ENCODE measurements around the gene GLT8D2. TPM values are rescaled to one million over a fixed set of nuclear protein-coding genes. Genes with fewer than 3 reads are reported as not detected.

GLT8D2 gene
- total and polyA plus RNA-seq, 2 donors (not counting 1 experiment from before 2014, with no cell fraction given) = not detected

DNA sequence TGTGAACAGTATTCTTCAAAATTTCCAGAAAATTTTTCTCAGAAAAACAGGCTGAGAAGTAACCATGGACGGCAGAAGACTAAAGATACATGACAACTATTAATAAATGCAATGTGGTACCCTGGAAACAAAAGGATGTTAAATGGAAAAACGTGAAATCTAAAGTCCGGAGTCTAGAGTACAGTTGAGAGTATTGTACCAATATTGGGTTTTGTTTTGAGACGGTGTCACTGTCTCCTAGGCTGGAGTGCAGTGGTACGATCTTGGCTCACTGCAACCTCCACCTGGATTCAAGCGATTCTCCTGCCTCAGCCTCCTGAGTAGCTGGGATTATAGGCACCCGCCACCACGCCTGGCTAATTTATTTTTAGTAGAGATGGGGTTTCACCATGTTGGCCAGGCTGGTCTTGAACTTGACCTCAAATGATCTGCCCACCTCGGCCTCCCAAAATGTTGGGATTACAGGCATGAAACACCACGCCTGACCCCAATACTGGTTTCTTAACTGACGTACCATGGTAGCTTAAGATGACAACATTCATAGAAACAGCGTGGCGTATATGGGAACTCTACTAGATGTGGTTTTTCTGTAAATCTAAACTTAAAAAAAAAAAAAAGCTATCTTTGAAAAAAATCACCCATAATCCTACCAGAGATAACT lies 101.1 kb downstream of the GLT8D2 start:
- no peaks in the 10 kb centered on the region for H3K9me3 ChIP-seq (ENCODE audit: control extremely low read depth in 1 of 3, control insufficient read depth in 2 of 3, insufficient read depth in 1 of 3, low read length in 2 of 3)
- no peak overlapping the region for H3K27ac Mint-ChIP-seq
- intact Hi-C loops (cut with micrococcal nuclease) = no loop called here
- no peak overlapping the region for H3K4me2 ChIP-seq (replicated peaks; ENCODE audit: low read depth, low read length, poor library complexity, severe bottlenecking)
- POLR2A ChIA-PET = interaction anchor here (0.6 kb wide), 1 partner anchor 1149 kb away, joined by 3 read pairs; no protein-coding TSS in a partner anchor
- CTCF ChIA-PET = interaction anchor here (0.6 kb wide), 1 partner anchor 65 kb away, joined by 3 read pairs; no protein-coding TSS in a partner anchor
- H3K36me3 ChIP-seq (replicated peaks in 1 of 2; ENCODE audit: control extremely low read depth in 1 of 2, control insufficient read depth in 1 of 2, extremely low read depth in 1 of 2, insufficient read depth in 2 of 2, low read length in 1 of 2) = peaks cover 17 to 89% of the 10 kb centered on the region in 2 experiments
- H3K9ac ChIP-seq (ENCODE audit: low read length) = no peak overlapping the region
- DNase-seq (no peak), ATAC-seq (ENCODE audit: low read depth) (no peak)
- 91% methylated on average over 7 of the region's 13 CpGs for WGBS (ENCODE audit: insufficient coverage)
- H3K27me3 Mint-ChIP-seq = no peaks in the 10 kb centered on the region
- no peak overlapping the region for H3K27ac ChIP-seq (ENCODE audit: low read length in 2 of 2)
- no peaks in the 10 kb centered on the region for H3K9me3 Mint-ChIP-seq (ENCODE audit: insufficient read depth)
- H3K4me1 ChIP-seq (ENCODE audit: control insufficient read depth in 2 of 2, insufficient read depth in 2 of 2, low read length in 2 of 2) = no peaks in the 10 kb centered on the region
- H3K4me3 Mint-ChIP-seq = no peak overlapping the region
- H3K4me1 Mint-ChIP-seq = peaks cover 3% of the 10 kb centered on the region
- H2AFZ ChIP-seq (ENCODE audit: insufficient read depth, low read depth, low read length, poor library complexity, severe bottlenecking) = no peak overlapping the region
- H3K27me3 ChIP-seq (replicated peaks in 1 of 4; ENCODE audit: control extremely low read depth in 1 of 4, control insufficient read depth in 3 of 4, insufficient read depth in 4 of 4, low read length in 3 of 4) = no peaks in the 10 kb centered on the region
- H4K20me1 ChIP-seq (ENCODE audit: control insufficient read depth, insufficient read depth, low read length, poor library complexity, severe bottlenecking) = no peaks in the 10 kb centered on the region
- no peak overlapping the region for H3K4me3 ChIP-seq (ENCODE audit: control extremely low read depth in 1 of 5, extremely low read depth in 1 of 5, insufficient read depth in 1 of 5, low read depth in 2 of 5, low read length in 4 of 5)
- no peak for TF ChIP-seq EZH2 (IDR thresholded peaks at IDR 0.05; ENCODE audit: borderline replicate concordance, insufficient read depth, low read depth, low read length, poor library complexity, severe bottlenecking)
- no peak for TF ChIP-seq CTCF (IDR thresholded peaks at IDR 0.05)
- no peaks in the 10 kb centered on the region for H3K79me2 ChIP-seq (ENCODE audit: control insufficient read depth, insufficient read depth, low read length)

DNA sequence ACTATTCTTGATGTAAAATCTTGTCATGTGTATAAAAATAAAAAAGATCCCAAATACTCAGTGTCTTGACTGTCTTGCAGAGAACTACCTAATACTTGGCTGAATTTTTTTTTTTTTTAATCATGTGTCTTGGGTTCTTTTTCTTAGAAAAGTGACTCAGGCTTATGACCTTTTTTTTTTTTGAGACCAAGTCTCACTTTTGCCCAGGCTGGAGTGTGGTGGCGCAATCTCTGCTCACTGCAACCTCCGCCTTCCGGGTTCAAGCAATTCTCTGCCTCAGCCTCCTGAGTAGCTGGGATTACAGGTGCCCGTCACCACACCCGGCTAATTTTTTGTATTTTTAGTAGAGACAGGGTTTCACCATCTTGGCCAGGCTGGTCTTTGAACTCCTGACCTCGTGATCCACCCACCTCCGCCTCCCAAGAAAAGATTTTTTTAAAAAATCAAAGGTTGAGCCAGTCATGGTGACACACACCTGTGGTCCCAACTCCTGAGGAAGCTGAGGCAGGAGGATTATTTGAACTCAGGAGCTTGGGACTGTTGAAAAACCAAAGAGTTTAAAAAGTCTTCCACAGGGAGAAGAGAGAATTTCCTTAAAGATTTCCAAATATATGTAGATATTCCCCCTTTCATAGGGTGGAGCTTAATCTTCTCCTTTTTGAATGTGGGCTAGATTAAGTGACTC lies 102.0 kb downstream of the GLT8D2 start:
- POLR2A ChIA-PET = no interaction called here
- TF ChIP-seq EZH2 (IDR thresholded peaks at IDR 0.05; ENCODE audit: borderline replicate concordance, insufficient read depth, low read depth, low read length, poor library complexity, severe bottlenecking) (no peak), CTCF (IDR thresholded peaks at IDR 0.05) (no peak)
- no peaks in the 10 kb centered on the region for H3K79me2 ChIP-seq (ENCODE audit: control insufficient read depth, insufficient read depth, low read length)
- Mint-ChIP-seq H3K4me3 (no peak overlapping the region), H3K4me1 (peaks cover 3% of the 10 kb centered on the region), H3K27me3 (no peaks in the 10 kb centered on the region), H3K27ac (no peak overlapping the region), H3K9me3 (ENCODE audit: insufficient read depth) (no peaks in the 10 kb centered on the region)
- H4K20me1 ChIP-seq (ENCODE audit: control insufficient read depth, insufficient read depth, low read length, poor library complexity, severe bottlenecking) = no peaks in the 10 kb centered on the region
- H3K36me3 ChIP-seq (replicated peaks in 1 of 2; ENCODE audit: control extremely low read depth in 1 of 2, control insufficient read depth in 1 of 2, extremely low read depth in 1 of 2, insufficient read depth in 2 of 2, low read length in 1 of 2) = peaks cover 22 to 89% of the 10 kb centered on the region in 2 experiments
- H3K27ac ChIP-seq (ENCODE audit: low read length in 2 of 2) = no peak overlapping the region
- no peaks in the 10 kb centered on the region for H3K9me3 ChIP-seq (ENCODE audit: control extremely low read depth in 1 of 3, control insufficient read depth in 2 of 3, insufficient read depth in 1 of 3, low read length in 2 of 3)
- intact Hi-C loops (cut with micrococcal nuclease) = no loop called here
- CTCF ChIA-PET = no interaction called here
- no peak overlapping the region for H3K9ac ChIP-seq (ENCODE audit: low read length)
- H3K4me1 ChIP-seq (ENCODE audit: control insufficient read depth in 2 of 2, insufficient read depth in 2 of 2, low read length in 2 of 2) = no peaks in the 10 kb centered on the region
- ATAC-seq (ENCODE audit: low read depth) = no peak
- no peak overlapping the region for H3K4me2 ChIP-seq (replicated peaks; ENCODE audit: low read depth, low read length, poor library complexity, severe bottlenecking)
- WGBS (ENCODE audit: insufficient coverage) = 100% methylated on average over 1 of the region's 7 CpGs
- H3K4me3 ChIP-seq (ENCODE audit: control extremely low read depth in 1 of 5, extremely low read depth in 1 of 5, insufficient read depth in 1 of 5, low read depth in 2 of 5, low read length in 4 of 5) = no peak overlapping the region
- H2AFZ ChIP-seq (ENCODE audit: insufficient read depth, low read depth, low read length, poor library complexity, severe bottlenecking) = no peak overlapping the region
- no peak for DNase-seq
- H3K27me3 ChIP-seq (replicated peaks in 1 of 4; ENCODE audit: control extremely low read depth in 1 of 4, control insufficient read depth in 3 of 4, insufficient read depth in 4 of 4, low read length in 3 of 4) = no peaks in the 10 kb centered on the region

Measured in B cell (primary cell).